Stimulated activated CD8-positive, alpha-beta memory T cell treated with anti-CD3 and anti-CD28 coated beads, Interleukin-4, amount 100 ng/mL, for 1 hour (primary cell): ENCODE measurements around the gene P2RY8.
"Not testable (repeated sequence)": the region's sequence is repeated elsewhere in the genome, so short reads cannot be mapped to it uniquely, and the experiment has no call there.

Experiments used
- DNase-seq, 2 donors: peaks; one replicate each; pipeline ENCODE4 v3.0.0-alpha.2; 2020; ENCODE audit warnings: low read depth in 2 of 2, low spot score in 1 of 2

Gene P2RY8

GRCh38 chrX:1466232-1466661 is 70.7 kb downstream of the P2RY8 start:
- DNase-seq = no peak

GRCh38 chrX:1465286-1466231 is 71.4 kb downstream of the P2RY8 start:
- no peak for DNase-seq

DNA sequence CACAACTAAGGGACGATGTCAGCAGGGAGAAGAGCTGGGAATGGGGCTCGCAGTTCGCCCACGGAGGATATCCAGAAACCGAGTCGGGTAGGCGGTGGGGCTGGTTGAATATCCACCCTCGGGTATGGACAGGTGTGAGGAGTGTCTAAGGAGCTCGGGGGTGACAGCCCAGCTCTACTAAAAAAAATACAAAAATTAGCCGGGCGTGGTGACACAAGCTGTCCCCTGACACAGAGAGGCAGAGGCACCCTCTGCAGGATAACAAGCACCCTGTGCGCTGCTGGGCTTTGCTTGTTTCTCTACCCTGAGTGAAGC is 72.1 kb downstream of the P2RY8 start:
- DNase-seq = no peak

DNA sequence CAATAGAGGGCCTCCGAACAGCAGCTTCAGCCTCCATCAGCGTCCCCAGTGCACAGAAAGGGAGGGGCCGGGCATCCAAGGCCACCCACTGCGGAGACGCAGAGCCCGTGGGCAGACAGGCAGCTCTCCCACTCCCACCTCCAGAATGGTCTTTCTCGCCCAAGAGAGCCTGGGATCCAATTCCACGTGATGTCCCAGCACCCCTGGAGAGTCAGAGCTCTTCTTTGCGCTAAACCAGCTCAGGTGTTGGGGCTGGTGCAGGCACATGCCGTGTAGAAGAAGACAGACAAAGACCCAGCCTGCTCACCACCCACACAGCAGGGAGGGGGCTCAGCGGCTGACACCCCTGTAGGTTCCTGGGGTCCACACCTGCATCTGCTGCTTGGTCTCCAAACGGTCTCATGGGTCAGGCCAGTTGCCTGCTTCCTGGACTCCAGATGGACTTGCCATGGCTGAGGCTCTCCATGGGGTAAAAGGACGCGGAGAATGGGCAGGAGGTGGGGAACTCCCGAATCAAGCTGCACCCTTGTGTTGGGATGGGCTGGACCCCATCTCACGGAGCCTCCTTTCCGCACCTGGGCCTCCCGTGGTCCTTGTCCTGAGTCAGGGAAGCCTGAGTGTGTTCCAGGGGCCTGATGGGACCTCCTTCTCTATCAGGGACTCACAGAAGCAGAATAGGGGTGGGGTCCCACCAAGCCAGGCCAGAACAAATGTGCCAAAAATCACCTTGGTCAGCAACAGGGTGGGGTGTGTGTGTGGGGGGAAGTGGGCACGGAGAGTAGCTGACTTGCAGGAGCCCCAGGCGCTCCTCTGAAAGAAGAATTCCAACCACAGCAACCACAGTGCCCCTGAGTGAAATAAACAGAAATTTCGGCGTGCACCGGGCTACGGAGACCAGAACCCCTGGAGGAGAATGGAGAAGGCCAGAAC is 72.7 kb downstream of the P2RY8 start:
- DNase-seq = peak in 1 of 2 donors; percentile 20

- no peak for DNase-seq
Observed at GRCh38 chrX:1463581-1463980, 73.4 kb downstream of the P2RY8 start.

GRCh38 chrX:1462596-1463251 is 74.3 kb downstream of the P2RY8 start:
- DNase-seq = peak; percentile 22 to 61

DNA sequence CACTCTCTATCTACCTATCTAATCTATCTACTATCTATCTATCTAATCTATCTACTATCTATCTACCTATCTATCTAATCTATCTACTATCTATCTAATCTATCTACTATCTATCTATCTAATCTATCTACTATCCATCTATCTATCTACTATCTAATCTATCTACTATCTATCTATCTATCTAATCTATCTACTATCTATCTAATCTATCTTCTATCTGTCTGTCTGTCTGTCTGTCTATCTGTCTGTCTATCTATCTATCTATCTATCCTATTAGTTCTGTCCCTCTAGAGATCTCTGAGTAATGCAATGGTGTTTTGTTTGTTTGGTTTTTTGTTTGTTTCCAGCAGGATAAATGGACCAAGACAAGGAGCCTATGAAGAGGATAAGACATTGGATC is 74.9 kb downstream of the P2RY8 start:
- no peak for DNase-seq

DNA sequence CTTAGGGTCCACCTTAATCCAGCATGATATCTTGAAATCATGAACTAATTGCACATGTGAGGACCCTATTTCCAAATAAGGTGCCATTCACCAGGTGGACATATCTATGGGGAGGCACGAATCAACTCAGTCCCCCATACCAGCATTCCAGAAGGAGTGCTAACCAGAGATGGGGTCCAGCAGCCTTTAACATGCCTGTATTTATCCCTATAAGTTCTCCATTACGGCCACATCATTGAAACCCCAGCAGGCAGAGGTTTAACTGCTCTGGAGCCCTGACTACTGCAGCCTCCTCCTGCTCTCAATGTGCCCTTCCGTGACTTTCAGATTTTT is 81.1 kb downstream of the P2RY8 start:
- no peak for DNase-seq

DNA sequence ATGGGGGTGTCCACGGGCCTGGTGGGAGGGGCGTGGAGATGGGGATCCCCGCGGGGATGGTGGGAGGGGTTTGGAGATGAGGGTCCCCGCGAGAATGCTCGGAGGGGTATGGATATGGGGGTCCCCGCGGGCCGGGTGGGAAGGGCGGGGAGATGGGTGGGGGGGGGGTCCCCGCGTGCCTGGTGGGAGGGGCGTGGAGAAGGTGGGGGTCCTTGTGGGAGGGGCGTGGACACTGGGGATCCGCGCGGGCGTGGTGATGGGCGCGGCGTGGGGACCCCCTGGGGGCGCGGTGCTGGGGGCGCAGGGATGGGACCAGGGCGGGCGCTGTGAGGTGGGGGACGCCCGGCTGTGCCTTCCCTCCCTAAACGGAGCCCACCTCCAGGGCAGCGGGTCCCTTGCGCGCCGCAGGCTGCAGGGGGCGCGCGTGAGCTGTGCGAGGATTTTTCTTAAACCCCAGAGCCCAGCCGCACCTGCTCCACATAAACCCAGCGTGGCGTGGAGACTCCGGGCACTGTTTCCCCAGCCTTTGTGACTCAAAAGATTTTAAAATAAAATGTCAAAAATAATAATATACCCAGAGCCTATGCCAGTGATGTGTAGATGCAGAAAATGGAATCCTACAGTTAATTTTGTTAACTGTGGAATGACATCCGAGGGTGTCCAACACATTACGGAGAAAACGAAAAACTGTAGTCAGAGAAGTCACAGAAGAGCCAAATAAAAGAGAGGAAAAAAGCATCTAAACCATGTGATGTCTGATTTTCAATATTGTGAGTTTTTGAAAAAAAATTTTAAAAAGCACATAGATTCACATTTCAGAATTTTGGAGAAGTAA is 82.8 kb downstream of the P2RY8 start:
- DNase-seq = peak; percentile 85 to 90

DNA sequence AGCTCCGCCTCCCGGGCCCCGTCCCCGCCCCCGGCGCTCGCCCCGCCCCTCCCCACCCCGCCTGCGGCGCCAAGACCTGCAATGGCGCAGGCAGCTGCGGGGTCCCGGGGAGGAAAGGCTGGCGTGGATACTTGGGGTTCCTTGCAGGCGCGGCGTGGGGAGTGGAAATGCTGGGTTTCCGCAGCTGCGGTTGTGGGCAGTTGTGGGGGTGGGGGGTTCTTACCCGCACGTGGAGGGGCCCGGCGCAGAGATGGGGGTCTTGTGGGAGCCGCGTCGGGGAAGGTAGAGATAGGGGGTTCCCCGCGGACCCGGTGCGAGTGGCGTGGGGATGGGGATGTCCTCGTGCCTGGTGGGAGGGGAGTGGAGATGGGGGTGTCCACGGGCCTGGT is 83.6 kb downstream of the P2RY8 start:
- peak; percentile 42 to 63 for DNase-seq

- peak; percentile 100 for DNase-seq
Observed at GRCh38 chrX:1452516-1453394, 84.2 kb downstream of the P2RY8 start, which contains the start of gene ASMTL. Gene ASMTL, minus strand, starts transcription at chrX:1452909. Its CDS starts 69 bp downstream, at chrX:1452840.

- no peak for DNase-seq
Observed at GRCh38 chrX:1451661-1452515, 85.1 kb downstream of the P2RY8 start.

- DNase-seq = no peak
Observed at GRCh38 chrX:1451251-1451660, 85.7 kb downstream of the P2RY8 start.

DNA sequence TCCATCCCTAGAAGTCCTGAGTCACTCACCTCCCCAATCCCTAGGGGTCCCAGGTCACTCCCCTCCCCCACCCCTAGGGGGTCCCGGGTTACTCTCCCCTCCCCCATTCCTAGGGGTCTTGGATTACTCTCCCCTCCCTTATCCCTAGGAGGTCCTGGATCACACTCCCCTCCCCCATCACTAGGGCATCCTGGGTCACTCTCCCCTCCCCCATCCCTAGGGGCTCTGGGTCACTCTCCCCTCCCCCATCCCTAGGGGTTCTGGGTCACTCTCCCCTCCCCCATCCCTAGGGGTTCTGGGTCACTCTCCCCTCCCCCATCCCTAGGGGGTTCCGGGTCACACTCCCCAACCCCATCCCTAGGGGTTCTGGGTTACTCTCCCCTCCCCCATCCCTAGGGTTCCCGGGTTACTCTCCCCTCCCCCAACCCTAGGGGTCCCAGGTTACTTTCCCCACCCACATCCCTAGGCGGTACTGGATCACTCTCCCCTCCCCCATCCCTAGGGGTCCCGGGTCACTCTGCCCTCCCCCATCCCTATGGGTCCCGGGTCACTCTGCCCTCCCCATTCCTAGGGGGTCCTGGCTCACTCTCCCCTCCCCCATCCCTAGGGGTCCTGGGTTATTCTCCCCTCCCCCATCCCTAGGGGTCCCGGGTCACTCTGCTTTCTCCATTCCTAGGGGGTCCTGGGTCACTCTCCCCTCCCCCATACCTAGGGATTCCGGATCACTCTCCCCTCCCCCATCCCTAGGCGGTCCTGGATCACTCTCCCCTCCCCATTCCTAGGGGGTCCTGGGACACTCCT is 86.4 kb downstream of the P2RY8 start:
- no peak for DNase-seq

- no peak for DNase-seq
Observed at GRCh38 chrX:1449823-1450149, 87.2 kb downstream of the P2RY8 start.

- no peak for DNase-seq
Observed at GRCh38 chrX:1449036-1449822, 87.8 kb downstream of the P2RY8 start.

DNA sequence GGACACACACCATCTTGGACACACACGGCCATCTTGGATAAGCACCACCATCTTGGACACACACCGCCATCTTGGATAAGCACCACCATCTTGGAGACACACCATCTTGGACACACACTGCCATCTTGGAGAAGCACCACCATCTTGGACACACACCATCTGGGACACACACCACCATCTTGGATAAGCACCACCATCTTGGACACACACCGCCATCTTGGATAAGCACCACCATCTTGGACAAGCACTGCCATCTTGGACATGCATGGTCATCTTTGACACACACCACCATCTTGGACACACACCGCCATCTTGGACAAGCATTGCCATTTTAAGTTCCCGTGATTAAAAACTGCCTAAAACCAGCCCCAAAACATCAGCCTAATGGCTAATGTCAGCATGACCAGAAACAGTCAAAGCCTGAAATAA is 88.4 kb downstream of the P2RY8 start:
- not testable (repeated sequence) for DNase-seq
